K562 (cell line): ENCODE measurements around the gene CCDC88C. TPM values are rescaled to one million over a fixed set of nuclear protein-coding genes. Genes with fewer than 3 reads are reported as not detected.

Experiments used
- CBFA2T2 ChIP-seq: fragments of 450-650 bp; conservative IDR thresholded peaks from 2 replicates; pipeline ENCODE4 v1.6.1; 2017; ENCODE audit warnings: mild to moderate bottlenecking
- GTF2F1 ChIP-seq: IDR thresholded peaks from 2 replicates; pipeline ENCODE4 v1.6.1; 2011; ENCODE audit warnings: low read depth, low read length, improper control_type of control experiment
- SMAD3 ChIP-seq: fragments of 450-650 bp; formaldehyde crosslinking; conservative IDR thresholded peaks from 2 replicates; pipeline ENCODE4 v1.4.0; 2020; ENCODE audit warnings: mild to moderate bottlenecking
- ZNF561 ChIP-seq: fragments of 450-650 bp; formaldehyde crosslinking; conservative IDR thresholded peaks from 2 replicates; pipeline ENCODE4 v1.4.0; 2020; ENCODE audit warnings: mild to moderate bottlenecking, moderate library complexity
- ZNF699 ChIP-seq: fragments of 250-450 bp; sonication (Bioruptor Pico); IDR thresholded peaks from 2 replicates; pipeline ENCODE4 v1.8.0; 2021; ENCODE audit warnings: mild to moderate bottlenecking, moderate library complexity; ENCODE audit not compliant: insufficient replicate concordance
- ZNF79 ChIP-seq: fragments of 250-450 bp; sonication (Bioruptor Pico); IDR thresholded peaks from 2 replicates; pipeline ENCODE4 v1.4.0; 2020; ENCODE audit warnings: low read depth, mild to moderate bottlenecking, moderate library complexity
- polyA plus RNA-seq, 8 experiments: library from polyadenylated mRNA; depleted of rRNA in 4 of 8; stranded (reverse) in 5 of 8; unstranded in 3 of 8; fragments of >200 nt; fragmentation: Nextera tagmentation in 2 of 8; fragmentation: Illumina TruSeq in 1 of 8; extraction: Ambion mirVana in 2 of 8; extraction: Trizol in 1 of 8; gene quantifications; 2 replicates each; pipeline versions ENCODE4 v1.2.1 to v1.2.3, GENCODE V29; 2011 to 2014; ENCODE audit warnings: inconsistent platforms in 1 of 8, missing spikeins in 1 of 8
- total RNA-seq, 7 experiments: library from RNA; depleted of rRNA in 6 of 7; stranded (reverse); fragments of >200 nt in 6 of 7; fragmentation: Illumina TruSeq in 2 of 7; extraction: Trizol in 2 of 7; gene quantifications; 2 replicates each; pipeline versions ENCODE4 v1.2.1 to v1.2.3, GENCODE V29; 2011 to 2021; ENCODE audit warnings: low replicate concordance in 1 of 7
- TF ChIP-seq, protein P1 (sequence below): sonication (generic); formaldehyde crosslinking; IDR thresholded peaks from 2 replicates; pipeline ENCODE4 v1.8.0; 2023; ENCODE audit warnings: missing genetic modification reagents, mild to moderate bottlenecking, borderline replicate concordance
- TF ChIP-seq, protein P2 (sequence below), 2 experiments: fragments of 200-800 bp in 1 of 2; sonication (Bioruptor generic) in 1 of 2; sonication (generic) in 1 of 2; formaldehyde crosslinking in 1 of 2; IDR thresholded peaks in 1 of 2; conservative IDR thresholded peaks in 1 of 2; 2 replicates each; pipeline versions ENCODE4 v1.5.0 to v1.6.1; 2016 to 2020; ENCODE audit warnings: missing compliant biosample characterization in 1 of 2, missing genetic modification characterization in 1 of 2, missing genetic modification reagents in 1 of 2
- TF ChIP-seq, protein P3 (sequence below): sonication (generic); formaldehyde crosslinking; IDR thresholded peaks from 2 replicates; pipeline ENCODE4 v1.8.1; 2023; ENCODE audit warnings: mild to moderate bottlenecking, missing genetic modification reagents
- TF ChIP-seq, protein P4 (sequence below): sonication (generic); formaldehyde crosslinking; IDR thresholded peaks from 2 replicates; pipeline ENCODE4 v1.4.0; 2020; ENCODE audit warnings: mild to moderate bottlenecking, missing genetic modification reagents
- TF ChIP-seq, protein P5 (sequence below): fragments of 200-800 bp; sonication (Bioruptor generic); IDR thresholded peaks from 2 replicates; pipeline ENCODE4 v1.6.1; 2016; ENCODE audit warnings: missing genetic modification characterization, missing compliant biosample characterization

The CCDC88C gene
- total and polyA plus RNA-seq, 9 of the 15 experiments (the other 6 are each of a cell fraction or from before 2014, with no cell fraction given): 0.62 to 22.5 (median 10.7) TPM

DNA sequence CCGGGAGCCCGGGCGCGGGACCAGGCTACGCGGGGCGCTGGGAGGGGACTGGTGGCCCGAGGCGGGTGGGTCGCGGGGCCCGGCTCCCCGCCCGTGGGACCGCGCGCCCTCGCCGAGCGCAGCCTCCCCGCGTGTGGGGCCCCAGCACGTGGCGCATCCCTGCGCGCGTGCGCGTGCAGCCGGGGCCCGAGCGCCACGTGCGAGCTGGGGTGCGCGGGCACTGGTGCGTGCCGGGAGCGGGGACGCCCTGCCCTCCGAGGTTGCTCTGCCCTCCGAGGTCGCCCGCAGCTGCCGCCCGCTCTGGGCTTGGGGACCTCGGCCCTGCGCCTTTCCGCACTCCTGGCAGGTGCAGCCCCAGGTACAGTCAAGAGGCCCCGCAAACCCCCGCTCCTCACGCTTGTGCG lies 365 bp upstream of the CCDC88C start (continued):
- TF ChIP-seq, protein P1, sequence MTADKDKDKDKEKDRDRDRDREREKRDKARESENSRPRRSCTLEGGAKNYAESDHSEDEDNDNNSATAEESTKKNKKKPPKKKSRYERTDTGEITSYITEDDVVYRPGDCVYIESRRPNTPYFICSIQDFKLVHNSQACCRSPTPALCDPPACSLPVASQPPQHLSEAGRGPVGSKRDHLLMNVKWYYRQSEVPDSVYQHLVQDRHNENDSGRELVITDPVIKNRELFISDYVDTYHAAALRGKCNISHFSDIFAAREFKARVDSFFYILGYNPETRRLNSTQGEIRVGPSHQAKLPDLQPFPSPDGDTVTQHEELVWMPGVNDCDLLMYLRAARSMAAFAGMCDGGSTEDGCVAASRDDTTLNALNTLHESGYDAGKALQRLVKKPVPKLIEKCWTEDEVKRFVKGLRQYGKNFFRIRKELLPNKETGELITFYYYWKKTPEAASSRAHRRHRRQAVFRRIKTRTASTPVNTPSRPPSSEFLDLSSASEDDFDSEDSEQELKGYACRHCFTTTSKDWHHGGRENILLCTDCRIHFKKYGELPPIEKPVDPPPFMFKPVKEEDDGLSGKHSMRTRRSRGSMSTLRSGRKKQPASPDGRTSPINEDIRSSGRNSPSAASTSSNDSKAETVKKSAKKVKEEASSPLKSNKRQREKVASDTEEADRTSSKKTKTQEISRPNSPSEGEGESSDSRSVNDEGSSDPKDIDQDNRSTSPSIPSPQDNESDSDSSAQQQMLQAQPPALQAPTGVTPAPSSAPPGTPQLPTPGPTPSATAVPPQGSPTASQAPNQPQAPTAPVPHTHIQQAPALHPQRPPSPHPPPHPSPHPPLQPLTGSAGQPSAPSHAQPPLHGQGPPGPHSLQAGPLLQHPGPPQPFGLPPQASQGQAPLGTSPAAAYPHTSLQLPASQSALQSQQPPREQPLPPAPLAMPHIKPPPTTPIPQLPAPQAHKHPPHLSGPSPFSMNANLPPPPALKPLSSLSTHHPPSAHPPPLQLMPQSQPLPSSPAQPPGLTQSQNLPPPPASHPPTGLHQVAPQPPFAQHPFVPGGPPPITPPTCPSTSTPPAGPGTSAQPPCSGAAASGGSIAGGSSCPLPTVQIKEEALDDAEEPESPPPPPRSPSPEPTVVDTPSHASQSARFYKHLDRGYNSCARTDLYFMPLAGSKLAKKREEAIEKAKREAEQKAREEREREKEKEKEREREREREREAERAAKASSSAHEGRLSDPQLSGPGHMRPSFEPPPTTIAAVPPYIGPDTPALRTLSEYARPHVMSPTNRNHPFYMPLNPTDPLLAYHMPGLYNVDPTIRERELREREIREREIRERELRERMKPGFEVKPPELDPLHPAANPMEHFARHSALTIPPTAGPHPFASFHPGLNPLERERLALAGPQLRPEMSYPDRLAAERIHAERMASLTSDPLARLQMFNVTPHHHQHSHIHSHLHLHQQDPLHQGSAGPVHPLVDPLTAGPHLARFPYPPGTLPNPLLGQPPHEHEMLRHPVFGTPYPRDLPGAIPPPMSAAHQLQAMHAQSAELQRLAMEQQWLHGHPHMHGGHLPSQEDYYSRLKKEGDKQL: peak; percentile 97; the same call in 1 of the 2 replicates
- no peak for TF ChIP-seq ZNF561 (CRISPR knock-in tag)
- TF ChIP-seq, protein P2, sequence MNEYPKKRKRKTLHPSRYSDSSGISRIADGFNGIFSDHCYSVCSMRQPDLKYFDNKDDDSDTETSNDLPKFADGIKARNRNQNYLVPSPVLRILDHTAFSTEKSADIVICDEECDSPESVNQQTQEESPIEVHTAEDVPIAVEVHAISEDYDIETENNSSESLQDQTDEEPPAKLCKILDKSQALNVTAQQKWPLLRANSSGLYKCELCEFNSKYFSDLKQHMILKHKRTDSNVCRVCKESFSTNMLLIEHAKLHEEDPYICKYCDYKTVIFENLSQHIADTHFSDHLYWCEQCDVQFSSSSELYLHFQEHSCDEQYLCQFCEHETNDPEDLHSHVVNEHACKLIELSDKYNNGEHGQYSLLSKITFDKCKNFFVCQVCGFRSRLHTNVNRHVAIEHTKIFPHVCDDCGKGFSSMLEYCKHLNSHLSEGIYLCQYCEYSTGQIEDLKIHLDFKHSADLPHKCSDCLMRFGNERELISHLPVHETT (CRISPR knock-in tag; conservative IDR thresholded peaks at IDR 0.05 in 1 of 2, IDR thresholded peaks at IDR 0.05 in 1 of 2): no peak
- TF ChIP-seq ZNF79 (CRISPR knock-in tag): no peak
- no peak for TF ChIP-seq ZNF699 (CRISPR knock-in tag)
- no peak for TF ChIP-seq SMAD3 (CRISPR knock-in tag)
- no peak for TF ChIP-seq GTF2F1
- TF ChIP-seq, protein P3, sequence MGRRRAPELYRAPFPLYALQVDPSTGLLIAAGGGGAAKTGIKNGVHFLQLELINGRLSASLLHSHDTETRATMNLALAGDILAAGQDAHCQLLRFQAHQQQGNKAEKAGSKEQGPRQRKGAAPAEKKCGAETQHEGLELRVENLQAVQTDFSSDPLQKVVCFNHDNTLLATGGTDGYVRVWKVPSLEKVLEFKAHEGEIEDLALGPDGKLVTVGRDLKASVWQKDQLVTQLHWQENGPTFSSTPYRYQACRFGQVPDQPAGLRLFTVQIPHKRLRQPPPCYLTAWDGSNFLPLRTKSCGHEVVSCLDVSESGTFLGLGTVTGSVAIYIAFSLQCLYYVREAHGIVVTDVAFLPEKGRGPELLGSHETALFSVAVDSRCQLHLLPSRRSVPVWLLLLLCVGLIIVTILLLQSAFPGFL (CRISPR knock-in tag): no peak
- no peak for TF ChIP-seq CBFA2T2
- TF ChIP-seq, protein P4, sequence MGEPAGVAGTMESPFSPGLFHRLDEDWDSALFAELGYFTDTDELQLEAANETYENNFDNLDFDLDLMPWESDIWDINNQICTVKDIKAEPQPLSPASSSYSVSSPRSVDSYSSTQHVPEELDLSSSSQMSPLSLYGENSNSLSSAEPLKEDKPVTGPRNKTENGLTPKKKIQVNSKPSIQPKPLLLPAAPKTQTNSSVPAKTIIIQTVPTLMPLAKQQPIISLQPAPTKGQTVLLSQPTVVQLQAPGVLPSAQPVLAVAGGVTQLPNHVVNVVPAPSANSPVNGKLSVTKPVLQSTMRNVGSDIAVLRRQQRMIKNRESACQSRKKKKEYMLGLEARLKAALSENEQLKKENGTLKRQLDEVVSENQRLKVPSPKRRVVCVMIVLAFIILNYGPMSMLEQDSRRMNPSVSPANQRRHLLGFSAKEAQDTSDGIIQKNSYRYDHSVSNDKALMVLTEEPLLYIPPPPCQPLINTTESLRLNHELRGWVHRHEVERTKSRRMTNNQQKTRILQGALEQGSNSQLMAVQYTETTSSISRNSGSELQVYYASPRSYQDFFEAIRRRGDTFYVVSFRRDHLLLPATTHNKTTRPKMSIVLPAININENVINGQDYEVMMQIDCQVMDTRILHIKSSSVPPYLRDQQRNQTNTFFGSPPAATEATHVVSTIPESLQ (CRISPR knock-in tag): peak; percentile 69; the same call in 1 of the 2 replicates
- TF ChIP-seq, protein P5, sequence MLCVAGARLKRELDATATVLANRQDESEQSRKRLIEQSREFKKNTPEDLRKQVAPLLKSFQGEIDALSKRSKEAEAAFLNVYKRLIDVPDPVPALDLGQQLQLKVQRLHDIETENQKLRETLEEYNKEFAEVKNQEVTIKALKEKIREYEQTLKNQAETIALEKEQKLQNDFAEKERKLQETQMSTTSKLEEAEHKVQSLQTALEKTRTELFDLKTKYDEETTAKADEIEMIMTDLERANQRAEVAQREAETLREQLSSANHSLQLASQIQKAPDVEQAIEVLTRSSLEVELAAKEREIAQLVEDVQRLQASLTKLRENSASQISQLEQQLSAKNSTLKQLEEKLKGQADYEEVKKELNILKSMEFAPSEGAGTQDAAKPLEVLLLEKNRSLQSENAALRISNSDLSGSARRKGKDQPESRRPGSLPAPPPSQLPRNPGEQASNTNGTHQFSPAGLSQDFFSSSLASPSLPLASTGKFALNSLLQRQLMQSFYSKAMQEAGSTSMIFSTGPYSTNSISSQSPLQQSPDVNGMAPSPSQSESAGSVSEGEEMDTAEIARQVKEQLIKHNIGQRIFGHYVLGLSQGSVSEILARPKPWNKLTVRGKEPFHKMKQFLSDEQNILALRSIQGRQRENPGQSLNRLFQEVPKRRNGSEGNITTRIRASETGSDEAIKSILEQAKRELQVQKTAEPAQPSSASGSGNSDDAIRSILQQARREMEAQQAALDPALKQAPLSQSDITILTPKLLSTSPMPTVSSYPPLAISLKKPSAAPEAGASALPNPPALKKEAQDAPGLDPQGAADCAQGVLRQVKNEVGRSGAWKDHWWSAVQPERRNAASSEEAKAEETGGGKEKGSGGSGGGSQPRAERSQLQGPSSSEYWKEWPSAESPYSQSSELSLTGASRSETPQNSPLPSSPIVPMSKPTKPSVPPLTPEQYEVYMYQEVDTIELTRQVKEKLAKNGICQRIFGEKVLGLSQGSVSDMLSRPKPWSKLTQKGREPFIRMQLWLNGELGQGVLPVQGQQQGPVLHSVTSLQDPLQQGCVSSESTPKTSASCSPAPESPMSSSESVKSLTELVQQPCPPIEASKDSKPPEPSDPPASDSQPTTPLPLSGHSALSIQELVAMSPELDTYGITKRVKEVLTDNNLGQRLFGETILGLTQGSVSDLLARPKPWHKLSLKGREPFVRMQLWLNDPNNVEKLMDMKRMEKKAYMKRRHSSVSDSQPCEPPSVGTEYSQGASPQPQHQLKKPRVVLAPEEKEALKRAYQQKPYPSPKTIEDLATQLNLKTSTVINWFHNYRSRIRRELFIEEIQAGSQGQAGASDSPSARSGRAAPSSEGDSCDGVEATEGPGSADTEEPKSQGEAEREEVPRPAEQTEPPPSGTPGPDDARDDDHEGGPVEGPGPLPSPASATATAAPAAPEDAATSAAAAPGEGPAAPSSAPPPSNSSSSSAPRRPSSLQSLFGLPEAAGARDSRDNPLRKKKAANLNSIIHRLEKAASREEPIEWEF (CRISPR knock-in tag): no peak
